ENCODE measurements around the gene FCN2. TPM values are rescaled to one million over a fixed set of nuclear protein-coding genes. Genes with fewer than 3 reads are reported as not detected.

Gene FCN2
- polyA plus RNA-seq, 2 of the 4 experiments (the other 2 are of a cell fraction) = not detected

DNA sequence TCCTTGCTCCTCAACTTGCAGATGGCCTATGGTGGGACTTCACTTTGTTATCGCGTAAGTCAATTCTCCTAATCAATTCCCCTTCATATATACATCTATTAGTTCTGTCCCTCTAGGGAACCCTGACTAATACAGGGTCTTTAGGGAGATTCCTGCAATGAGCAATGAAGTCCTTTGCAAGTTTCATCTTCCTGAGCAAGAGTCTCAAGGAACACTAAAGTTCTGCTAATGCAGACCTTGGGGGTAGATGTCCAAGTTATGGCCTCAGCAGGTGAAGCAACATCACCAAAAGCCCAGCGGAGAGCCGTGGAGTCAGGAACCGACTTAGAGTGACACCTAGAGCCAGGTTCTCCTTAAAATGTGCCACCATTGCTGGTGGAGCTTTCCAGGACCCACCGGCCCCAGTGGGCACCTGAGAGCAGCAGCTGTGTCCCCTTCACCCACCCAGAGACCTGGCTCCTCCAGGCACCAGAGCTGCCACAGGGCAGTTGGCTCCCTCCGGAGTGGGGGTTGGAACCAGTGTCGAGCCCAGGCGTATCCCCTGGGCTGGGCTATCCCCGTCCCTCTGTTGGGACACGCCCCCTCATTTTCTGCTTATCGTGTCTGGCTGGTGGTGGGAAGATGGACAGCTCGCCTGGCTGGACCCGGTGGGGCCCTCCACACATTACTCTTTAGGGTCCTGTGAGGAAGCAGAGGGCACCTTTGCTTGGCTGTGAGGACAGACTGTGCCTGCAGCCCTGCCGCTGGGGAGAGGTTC is 48.0 kb downstream of the FCN2 start:
- Histone ChIP-seq H3K27ac (no peak overlapping the region), H3K4me3 (no peak overlapping the region), H3K4me2 (no peak overlapping the region), H3K9me3 (no peaks in the 10 kb centered on the region), H3K4me1 (no peaks in the 10 kb centered on the region)
- DNase-seq (ENCODE audit: low read depth in 1 of 2, low spot score in 1 of 2) (no peak), FAIRE-seq (no peak), ATAC-seq (0 out of 6 replicates have a peak, but pooled peaks of 1 of the 2 experiments have one; percentile 7)
- 52% methylated on average over 9 of the region's 15 CpGs for WGBS (ENCODE audit: missing lambda C conversion rate)
- POLR2A ChIA-PET = no interaction called here
- CTCF ChIA-PET = no interaction called here
- no peak for TF ChIP-seq PHF8 (IDR thresholded peaks at IDR 0.05; ENCODE audit: borderline replicate concordance, low read depth)
- TF ChIP-seq SMC3 (IDR thresholded peaks at IDR 0.05) = no peak
- TF ChIP-seq FOXS1 (CRISPR knock-in tag; IDR thresholded peaks at IDR 0.05) = no peak
- TF ChIP-seq JUNB (IDR thresholded peaks at IDR 0.05) = no peak
- TF ChIP-seq, protein P1, sequence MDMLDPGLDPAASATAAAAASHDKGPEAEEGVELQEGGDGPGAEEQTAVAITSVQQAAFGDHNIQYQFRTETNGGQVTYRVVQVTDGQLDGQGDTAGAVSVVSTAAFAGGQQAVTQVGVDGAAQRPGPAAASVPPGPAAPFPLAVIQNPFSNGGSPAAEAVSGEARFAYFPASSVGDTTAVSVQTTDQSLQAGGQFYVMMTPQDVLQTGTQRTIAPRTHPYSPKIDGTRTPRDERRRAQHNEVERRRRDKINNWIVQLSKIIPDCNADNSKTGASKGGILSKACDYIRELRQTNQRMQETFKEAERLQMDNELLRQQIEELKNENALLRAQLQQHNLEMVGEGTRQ (IDR thresholded peaks at IDR 0.05) = no peak
- TF ChIP-seq NR3C1 (IDR thresholded peaks at IDR 0.05) = no peak
- TF ChIP-seq BHLHE40 (IDR thresholded peaks at IDR 0.05; ENCODE audit: low read depth, low read length) = no peak

GRCh38 chr9:134929193-134930158 is 48.9 kb downstream of the FCN2 start:
- Histone ChIP-seq H3K9me3 (no peaks in the 10 kb centered on the region), H3K27ac (no peak overlapping the region), H3K4me3 (no peak overlapping the region), H3K4me1 (no peaks in the 10 kb centered on the region), H3K4me2 (no peak overlapping the region)
- ChIA-PET POLR2A (no interaction called here), CTCF (no interaction called here)
- peak; percentile 35 to 37; a peak in 1 of 6 replicates for ATAC-seq
- no peak for FAIRE-seq
- DNase-seq (ENCODE audit: low read depth in 1 of 2, low spot score in 1 of 2) = no peak
- WGBS (ENCODE audit: missing lambda C conversion rate) = 32% methylated on average over 10 of the region's 13 CpGs
- no peak for TF ChIP-seq ZC3H11A (IDR thresholded peaks at IDR 0.05)
- no peak for TF ChIP-seq MAZ (IDR thresholded peaks at IDR 0.05; ENCODE audit: borderline replicate concordance, low read depth, low read length)
- TF ChIP-seq PHF8 (IDR thresholded peaks at IDR 0.05; ENCODE audit: borderline replicate concordance, low read depth) = no peak

- ATAC-seq = no peak
- no peaks in the 10 kb centered on the region for H3K4me1 ChIP-seq
- no peak for TF ChIP-seq HMGXB4 (CRISPR knock-in tag; IDR thresholded peaks at IDR 0.05; ENCODE audit: borderline replicate concordance)
- TF ChIP-seq, protein P2, sequence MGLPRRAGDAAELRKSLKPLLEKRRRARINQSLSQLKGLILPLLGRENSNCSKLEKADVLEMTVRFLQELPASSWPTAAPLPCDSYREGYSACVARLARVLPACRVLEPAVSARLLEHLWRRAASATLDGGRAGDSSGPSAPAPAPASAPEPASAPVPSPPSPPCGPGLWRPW (IDR thresholded peaks at IDR 0.05) = no peak
- FAIRE-seq = no peak
- H3K4me2 ChIP-seq = no peak overlapping the region
- no peak overlapping the region for H3K27ac ChIP-seq
- WGBS (ENCODE audit: missing lambda C conversion rate) = 32% methylated on average over 7 of the region's 13 CpGs
- DNase-seq (ENCODE audit: low read depth in 1 of 2, low spot score in 1 of 2) = no peak
- no peaks in the 10 kb centered on the region for H3K9me3 ChIP-seq
- CTCF ChIA-PET = no interaction called here
- no peak overlapping the region for H3K4me3 ChIP-seq
- POLR2A ChIA-PET = no interaction called here
These were observed 49.8 kb downstream of the FCN2 start for GRCh38 chr9:134930398-134930797.

GRCh38 chr9:134932171-134932570 is 51.6 kb downstream of the FCN2 start:
- TF ChIP-seq FOSL2 (IDR thresholded peaks at IDR 0.05) (no peak), FOSL2 (CRISPR knock-in tag; IDR thresholded peaks at IDR 0.05) (no peak), HOXB5 (CRISPR knock-in tag; IDR thresholded peaks at IDR 0.05) (no peak), POLR2A (IDR thresholded peaks at IDR 0.05; ENCODE audit: low read length) (no peak)
- ChIA-PET POLR2A (no interaction called here), CTCF (interaction anchor here (1.6 kb wide), 1 partner anchor 15 kb away, joined by 3 read pairs; no protein-coding TSS in a partner anchor)
- DNase-seq (ENCODE audit: low read depth in 1 of 2, low spot score in 1 of 2) (no peak), ATAC-seq (no peak), FAIRE-seq (no peak)
- no peaks in the 10 kb centered on the region for H3K4me1 ChIP-seq
- WGBS (ENCODE audit: missing lambda C conversion rate) = 65% methylated on average over 12 of the region's 12 CpGs
- H3K9me3 ChIP-seq = no peaks in the 10 kb centered on the region
- no peak overlapping the region for H3K4me2 ChIP-seq
- no peak overlapping the region for H3K4me3 ChIP-seq
- no peak overlapping the region for H3K27ac ChIP-seq

Data from A549 (cell line).